GM19467 (cell line): ENCODE results near the gene PPP1R13B.
"Not testable (repeated sequence)": the region's sequence is repeated elsewhere in the genome, so short reads cannot be mapped to it uniquely, and the experiment has no call there.

Experiments used
- ATAC-seq: cut with Tn5 transposase; IDR thresholded peaks from one replicate; pipeline ENCODE4 v1.9.1; 2021; ENCODE audit warnings: mild to moderate bottlenecking, moderate library complexity; ENCODE audit not compliant: unreplicated experiment

PPP1R13B gene

DNA sequence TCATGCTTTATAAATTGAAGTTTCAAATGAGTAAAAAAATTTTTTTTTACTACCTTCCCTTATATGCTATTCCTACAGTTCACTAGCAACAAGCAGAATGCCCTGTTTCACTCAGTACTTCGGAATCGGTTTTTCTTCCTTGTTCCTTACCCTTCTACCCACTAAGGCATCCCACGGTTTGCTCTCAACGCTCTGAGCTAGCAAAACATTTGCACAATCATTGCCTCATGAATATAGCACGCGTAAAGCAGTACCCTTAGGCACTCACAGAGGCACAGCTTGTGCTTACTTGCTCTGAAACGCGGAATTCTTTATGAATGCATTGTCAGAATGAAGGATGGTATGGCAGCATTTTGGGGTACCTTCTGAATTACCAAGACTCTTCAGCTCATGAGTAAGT, 45.0 kb downstream of the PPP1R13B start:
- no peak for ATAC-seq

DNA sequence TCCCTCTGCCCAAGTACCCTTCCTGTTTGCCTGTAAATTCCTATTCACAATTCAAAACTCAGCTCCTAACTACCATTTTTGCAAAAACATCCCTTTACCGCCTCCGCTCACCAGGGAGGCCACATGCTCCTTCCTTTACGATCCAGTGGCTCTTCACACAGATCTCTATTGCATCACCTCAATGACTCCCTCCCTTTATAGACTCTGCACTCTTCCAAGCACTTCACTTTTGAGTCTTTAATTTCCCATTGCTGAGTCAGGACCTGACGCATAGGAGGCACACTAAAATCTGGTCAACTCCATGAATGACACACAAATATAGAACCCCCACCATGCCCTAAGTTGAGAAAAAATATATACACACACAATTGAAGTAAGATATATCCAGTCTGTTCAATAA, 45.9 kb downstream of the PPP1R13B start:
- ATAC-seq, result no peak

DNA sequence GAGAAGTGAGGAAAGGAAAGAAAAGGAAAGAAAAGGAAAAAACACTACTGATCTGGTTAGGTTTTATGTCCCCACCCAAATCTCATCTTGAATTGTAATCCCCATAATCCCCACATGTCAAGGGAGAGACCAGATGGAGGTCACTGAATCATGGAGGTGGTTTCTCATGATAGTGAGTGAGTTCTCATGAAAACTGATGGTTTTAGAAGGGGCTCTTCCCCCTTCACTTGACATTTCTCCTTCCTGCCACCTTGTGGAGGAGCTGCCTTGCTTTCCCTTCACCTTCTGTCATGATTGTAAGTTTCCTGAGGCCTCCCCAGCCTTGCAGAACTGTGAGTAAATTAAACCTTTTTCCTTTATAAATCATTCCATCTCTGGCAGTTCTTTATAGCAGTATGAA, 54.2 kb downstream of the PPP1R13B start:
- not testable (repeated sequence) for ATAC-seq

DNA sequence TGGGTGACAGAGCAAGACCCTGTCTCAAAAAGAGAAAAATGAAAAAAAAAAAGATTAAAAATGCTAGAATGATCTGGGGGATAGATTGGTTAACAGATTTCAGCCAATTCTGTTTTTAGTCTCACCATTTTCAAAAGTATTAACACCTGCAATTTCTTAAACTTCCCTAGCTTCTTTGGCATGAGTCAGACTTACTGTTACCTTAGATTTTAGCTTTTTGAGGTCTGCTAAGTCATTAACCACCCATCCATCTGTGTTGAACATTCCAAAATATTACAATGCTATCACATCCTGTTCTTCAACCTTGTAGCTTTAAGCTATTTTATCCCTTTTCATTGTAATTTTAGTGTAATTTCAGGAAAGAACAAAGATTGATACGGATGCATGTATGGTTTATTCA, 59.3 kb downstream of the PPP1R13B start:
- no peak for ATAC-seq

DNA sequence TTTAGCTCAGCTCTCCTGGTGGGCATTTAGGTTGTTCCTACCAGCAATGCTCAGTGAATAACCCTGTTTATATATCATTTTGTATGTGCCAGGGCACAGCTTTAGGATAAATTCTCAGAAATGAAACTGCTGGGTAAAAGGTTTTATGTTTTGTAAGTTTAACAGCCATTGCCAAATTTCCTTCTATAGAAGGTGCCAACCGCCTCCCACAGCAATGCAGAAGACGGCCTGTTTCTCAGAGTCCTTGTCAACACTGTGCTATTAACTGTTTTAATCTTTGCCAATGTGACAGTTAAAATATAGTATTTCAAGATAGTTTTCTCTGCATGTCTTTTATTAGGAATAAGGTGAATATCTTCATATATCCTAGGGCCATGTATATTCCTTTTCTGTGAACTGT, 65.0 kb downstream of the PPP1R13B start:
- no peak for ATAC-seq

DNA sequence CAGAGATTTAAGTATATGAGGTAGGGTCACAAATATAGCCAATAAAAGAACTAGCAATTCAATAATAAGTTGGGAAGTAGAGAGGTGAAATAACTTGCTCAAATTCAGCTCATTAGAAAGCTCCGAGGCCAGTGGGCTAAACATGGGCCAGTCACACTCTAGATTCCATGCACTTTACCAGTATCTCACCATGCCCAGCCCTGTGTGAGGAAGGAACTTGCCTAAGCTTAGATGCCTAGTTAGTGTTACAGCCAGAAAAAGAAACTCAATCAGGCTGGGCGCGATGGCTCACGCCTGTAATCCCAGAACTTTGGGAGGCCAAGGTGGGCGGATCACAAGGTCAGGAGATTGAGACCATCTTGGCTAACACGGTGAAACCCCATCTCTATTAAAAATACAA, 71.1 kb downstream of the PPP1R13B start:
- not testable (repeated sequence) for ATAC-seq

DNA sequence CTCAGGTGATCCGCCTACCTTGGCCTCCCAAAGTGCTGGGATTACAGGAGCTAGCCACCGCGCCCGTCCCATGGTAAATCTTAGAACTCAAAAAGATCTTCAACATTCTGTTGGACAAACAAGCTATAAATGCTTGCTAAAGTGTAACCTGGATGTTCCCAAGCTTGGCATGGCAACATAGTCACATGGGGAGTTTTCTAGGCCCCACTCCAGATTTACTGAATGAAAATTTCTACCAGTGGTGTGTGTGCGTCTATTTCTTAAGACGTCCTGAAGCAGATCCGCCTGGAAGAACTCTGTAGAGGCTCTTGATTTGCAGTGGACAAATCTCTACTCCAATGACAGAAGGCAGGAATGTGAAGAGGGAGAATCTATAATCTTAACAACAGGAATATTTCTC, 71.9 kb downstream of the PPP1R13B start:
- ATAC-seq, result no peak

DNA sequence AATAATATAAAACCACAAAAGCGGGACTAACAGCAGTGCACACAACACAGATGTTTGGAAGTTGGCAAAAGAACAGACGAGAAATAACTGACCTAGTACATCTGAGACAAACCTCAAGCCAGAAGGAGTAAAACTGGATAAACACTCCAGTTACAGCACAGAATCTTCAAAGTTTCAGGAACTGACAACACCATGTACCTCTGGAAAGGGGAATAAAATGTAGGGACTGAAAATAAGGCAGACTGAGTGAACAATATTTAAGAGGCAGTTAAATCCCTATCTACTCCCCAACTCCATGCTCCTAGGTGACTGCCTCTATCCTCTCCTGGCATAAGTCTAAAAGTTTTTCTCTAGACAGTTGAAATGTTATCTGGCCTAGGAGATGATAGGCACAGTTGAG, 73.9 kb downstream of the PPP1R13B start:
- ATAC-seq, result no peak

DNA sequence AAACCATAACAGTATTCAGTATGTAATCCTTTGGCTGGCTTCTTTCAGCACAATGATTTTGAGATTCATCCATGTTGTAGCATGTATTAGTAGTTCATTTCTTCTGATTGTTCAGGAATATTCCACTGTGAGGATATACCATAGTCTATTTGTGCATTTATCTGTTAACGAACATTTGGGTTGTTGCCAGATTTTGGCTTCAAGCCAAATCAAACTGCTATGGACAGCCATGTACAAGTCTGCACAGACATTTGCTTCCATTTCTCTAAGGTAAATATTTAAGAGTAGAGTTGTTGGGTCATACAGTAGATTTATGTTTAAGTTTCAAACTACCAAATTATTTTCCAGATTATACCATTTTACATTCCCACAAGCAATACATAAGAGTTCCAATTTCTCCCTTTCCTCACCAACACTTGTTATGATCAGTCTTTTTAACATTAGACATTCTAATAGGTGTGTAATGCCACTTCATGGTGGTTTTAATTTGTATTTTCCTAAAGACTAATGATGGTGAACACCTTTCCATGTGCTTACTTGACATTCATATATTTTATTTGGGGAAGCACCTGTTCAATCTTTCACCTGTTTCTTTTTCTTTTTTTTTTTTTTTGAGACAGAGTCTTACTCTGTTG, 75.2 kb downstream of the PPP1R13B start:
- ATAC-seq, result no peak

DNA sequence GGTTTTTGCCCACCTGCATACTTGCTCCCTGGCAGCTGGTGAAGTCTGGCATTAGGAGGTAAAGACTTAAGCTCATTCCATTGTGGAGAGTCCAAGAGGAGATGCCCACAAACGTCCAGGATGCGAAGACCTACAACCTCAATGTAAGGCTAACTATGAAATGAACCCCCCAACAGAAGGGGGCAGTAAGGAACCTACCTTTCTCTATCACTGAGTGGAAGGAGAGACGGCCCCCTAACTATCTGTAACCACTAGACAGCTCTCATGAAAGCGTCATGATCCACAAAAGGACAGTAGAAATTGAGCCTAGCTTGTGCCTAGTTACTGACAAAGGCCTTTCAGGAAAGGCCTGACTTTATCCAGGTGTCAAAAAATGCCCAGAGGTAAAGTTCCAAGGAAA, 76.5 kb downstream of the PPP1R13B start:
- no peak for ATAC-seq

DNA sequence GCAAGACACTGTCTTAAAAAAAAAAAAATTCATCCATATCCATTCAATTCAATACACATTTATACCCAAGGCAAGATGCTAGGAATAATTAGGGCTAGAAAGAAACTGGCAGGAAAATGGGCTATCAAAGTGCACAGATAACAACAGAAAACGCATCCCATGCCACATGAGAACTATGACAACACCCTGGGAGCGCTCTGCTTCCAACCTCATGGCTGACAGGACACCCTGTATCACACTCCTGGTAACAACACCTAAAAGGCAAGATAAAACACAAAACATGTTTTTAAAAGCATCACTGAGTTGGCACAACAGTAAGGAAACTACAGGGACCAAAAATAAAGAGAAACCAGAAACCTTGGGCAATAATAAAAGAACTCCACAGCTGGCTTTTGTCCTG, 76.9 kb downstream of the PPP1R13B start:
- no peak for ATAC-seq

DNA sequence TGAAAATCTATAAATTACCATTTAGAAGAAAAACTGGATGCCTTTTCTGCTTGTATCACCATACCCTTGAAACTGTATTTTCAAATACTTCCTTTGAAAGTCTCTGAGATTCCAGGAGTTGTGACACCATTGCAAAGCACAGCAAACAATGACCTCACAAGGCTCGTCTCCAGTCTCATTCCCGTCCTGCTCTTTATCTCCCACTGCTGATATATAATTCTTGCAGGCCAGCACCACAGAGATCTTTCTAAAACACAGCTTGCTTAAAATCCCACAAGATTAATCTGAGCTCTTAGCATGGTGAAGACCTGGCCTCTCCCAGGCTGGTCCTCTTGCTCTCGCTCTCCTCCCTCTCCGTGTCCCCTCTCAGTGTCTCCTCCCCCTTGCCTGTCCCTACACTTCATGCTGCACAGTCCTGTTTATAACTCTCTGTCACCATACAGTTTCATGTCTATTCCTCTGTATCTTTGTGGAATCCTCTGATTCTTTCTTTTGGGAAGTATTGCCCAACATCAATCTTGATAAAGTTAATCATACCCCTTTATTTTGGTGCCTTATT, 80.0 kb downstream of the PPP1R13B start:
- ATAC-seq, result no peak

DNA sequence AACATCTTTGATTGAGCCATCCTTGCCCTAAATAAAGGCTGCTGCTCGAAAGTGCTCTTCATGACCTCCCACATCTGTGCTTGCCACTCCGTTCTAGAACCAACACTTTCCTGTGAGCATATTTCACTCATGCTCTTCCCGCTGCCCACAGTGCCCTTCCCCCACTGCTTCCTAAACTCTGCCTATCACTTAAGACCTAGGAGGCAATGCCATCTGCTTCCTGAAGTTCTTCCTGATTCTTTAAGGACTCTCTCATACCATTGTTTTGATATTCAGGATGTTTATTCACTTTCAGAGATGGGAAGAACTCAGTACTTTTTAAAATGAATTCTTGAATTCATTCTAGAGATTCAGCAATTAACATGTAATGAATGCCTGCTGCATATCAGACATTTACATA, 81.8 kb downstream of the PPP1R13B start:
- ATAC-seq, result no peak

DNA sequence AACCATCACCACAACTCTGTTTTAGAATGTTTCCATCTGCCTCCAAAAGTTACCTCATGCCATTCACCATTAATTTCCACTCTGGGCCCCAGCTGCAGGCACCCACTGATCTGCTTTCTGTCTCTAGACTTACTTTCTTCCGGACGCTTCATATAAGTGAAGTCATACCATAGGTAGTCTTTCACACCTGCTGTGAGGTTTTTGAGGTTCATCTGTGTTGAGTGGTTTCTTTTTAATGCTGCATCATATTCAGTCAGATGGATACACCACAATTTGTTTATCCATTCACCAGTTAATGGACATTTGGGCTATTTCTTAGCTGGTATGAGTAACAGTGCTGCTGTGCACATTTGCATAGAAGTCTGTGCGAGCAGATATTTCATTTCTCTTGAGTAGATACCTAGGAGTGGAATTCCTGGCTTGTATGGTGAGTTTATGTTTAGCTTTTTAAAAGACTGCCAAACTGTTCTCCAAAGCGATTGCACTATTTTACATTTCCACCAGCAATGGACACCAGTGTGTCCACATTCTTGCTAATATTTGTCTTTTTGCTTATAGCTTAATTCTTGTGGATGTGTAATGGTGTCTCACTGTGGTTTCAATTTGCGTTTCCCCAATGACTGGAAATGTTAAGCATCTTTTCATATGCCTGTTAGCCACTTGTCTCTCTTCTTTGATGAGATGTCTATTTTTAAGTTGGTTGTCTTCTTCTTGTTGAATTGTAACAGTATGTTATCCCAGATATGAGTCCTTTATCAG, 83.5 kb downstream of the PPP1R13B start:
- ATAC-seq, result peak; percentile 81

DNA sequence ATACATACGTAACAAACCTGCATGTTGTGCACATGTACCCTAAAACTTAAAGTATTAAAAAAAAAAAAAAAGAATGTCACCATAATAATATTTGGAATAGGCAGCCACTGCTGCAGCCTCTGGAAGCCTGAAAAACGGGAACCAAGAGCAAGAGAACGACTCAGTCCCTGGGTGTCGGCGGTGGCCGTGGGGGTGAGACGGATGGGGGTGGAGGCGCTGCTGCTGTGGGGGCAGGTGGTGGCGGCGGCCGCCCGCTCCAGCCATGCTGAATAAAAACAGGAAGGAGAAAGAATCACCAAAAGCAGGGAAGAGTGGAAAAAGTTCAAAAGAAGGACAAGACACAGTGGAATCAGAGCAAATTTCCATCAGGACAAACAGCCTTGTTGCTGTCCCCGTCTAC, 84.8 kb downstream of the PPP1R13B start:
- no peak for ATAC-seq

DNA sequence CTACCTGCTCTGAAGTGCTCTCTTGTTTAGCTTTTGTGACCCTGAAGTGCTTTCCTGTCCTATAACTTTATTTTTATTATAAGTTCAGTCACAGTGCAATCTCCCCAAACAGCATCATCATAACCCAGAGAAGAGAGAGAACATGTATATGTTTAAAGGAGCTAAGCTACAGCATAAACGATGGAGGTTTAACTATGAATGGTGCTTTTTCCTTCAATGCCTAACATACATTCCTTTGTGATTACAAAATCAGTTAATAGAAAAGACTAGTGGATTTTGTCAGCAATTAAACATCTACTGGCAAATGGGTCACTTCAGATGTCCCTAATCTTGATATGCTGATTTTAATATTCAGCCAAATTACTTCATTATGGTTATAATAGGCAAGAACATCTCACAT, 85.3 kb downstream of the PPP1R13B start:
- ATAC-seq, result no peak

DNA sequence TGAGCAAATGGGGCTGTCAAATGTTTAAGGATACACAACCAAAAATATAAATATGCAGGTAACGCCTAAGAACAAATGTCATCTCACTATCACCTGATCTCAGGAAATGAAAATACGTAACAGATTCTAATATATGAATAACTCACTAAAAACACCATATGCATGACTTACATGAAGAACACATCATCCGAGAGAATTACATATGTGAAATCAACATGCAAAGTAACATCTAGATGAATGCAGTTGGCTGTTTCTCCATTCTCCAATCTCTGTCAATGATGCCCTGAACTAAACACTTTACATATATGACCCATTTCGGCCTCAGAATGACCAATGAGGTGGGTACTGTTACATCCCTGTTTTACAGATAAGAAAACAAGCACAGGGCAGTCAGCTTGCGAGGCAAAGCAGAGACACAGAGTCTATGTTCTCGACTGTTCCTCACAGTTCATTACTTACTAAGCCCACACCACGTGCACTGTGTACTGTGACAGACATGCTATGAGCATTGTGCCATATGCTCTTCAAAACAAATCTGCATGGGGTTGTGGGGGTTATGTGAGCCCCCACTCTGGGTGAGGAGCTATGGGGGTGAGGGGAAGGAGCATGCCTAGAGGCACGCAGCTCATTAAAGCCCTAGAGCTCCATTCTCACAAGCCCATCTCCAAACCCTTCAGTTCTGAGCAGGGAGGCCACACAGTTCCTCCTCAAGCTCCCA, 89.2 kb downstream of the PPP1R13B start:
- no peak for ATAC-seq

DNA sequence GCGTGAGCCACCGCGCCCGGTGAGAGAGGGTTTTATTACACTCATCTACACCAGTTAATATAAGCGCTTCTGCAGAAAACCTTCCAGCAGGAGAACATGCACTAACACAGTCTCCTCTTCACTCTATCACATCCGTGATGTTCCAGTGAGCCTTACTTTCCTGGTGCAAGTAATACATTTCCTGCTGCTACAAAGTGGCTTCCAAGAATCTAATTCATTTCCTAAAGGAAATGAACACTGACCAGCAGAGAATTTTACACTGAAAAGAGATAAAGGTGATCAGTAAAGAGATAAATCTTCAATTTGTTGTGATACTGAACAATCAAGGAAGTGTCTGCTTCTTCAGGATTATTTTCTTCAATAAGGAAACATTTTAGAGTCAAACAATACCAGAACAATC, 92.3 kb downstream of the PPP1R13B start:
- no peak for ATAC-seq

DNA sequence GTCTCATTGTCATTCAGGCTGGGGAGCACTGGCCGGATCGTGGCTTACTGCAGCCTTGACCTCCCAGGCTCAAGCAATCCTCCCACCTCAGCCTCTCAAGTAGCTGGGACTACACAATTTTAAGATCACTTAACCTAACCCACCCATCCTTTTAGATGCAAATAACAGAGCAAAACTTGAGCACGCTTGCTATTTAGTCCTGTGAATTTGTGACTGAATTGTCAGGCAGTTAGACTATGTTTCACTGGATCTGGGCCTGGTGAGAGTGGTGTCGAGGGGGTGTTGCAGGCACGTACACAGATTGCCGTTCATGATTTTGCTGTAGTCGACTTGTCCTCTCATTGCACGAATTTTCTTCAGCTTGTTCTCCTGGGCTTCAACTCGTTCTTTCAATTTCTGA, 93.6 kb downstream of the PPP1R13B start:
- no peak for ATAC-seq

DNA sequence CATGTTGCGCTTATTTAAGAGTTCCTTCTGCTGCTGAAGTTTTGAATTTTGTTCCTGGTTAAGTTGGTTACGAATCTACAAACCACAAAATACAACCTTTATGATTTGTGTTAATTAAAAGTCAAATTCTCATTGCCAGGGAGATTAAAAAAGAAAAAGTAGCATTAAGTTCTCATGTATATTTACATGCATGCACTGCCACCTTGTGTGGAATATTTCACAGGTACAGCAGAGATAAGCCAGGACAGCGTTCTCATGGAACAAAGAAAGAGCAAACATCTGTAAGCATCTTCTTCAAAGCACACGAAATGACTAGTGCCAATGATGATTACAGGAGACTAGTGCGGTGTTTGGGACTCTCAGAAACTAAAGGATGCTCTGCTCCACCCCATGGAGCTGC, 97.5 kb downstream of the PPP1R13B start:
- no peak for ATAC-seq

DNA sequence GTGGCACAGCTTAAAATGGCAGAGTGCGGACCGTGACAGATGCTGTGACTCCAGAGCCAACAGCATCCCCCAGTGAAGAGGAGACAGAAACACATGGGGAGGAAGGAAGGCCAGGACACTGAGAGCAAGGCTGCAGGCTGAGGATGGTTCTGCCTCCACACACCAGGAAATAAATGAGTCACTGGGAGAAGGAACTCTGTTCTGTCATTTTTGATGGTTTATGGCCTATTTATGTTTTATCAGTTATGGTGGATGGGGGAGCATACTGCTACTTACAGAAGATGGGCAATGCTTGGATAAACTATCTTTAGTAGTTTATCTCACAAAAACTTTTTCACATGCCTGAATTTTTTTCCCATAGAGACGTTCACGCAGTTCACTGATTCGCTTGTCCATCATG, 97.9 kb downstream of the PPP1R13B start:
- ATAC-seq, result no peak

DNA sequence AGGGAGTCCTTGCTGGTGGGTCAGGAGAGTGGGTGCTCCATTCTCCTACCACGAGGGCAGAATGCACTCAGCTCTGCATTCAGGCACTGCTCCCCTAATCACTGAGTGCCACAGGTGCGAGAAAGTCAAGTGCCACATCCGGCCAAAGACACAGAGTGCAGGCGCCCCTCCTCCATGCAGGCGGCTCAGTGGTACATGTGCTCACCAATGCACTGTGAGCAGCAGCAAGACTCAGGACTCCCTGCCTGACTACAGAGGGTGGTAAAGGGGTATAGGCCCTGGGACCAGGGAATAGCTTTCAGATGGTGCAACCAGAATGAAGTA, 98.9 kb downstream of the PPP1R13B start:
- no peak for ATAC-seq
